OCI-LY3 (cell line): ENCODE measurements around the gene MYPN.

Experiments
- H2AFZ ChIP-seq: fragments of 200-600, 300-600 bp; shearing (Covaris generic); 2 replicates; pipeline ENCODE4 v1.6.0; 2014; ENCODE audit warnings: antibody characterized with exemption, low read depth, low read length
- H3K27ac ChIP-seq: fragments of 200-600, 300-600 bp; sonication (generic); 2 replicates; pipeline ENCODE4 v1.5.1; 2014; ENCODE audit warnings: mild to moderate bottlenecking, low read length, moderate library complexity, mixed read lengths
- H3K27me3 ChIP-seq: fragments of 200-600, 300-600 bp; sonication (generic); 2 replicates; pipeline ENCODE4 v1.6.1; 2014; ENCODE audit warnings: low read depth, low read length, mixed read lengths
- H3K36me3 ChIP-seq: fragments of 200-600, 300-600 bp; sonication (generic); replicated peaks from 2 replicates; pipeline ENCODE3; 2014; ENCODE audit warnings: low read depth, low read length, mixed read lengths
- H3K4me1 ChIP-seq: fragments of 300-600, 200-600 bp; sonication (generic); 2 replicates; pipeline ENCODE4 v1.6.1; 2014; ENCODE audit warnings: low read length, mixed read lengths
- H3K4me2 ChIP-seq: fragments of 200-600, 300-600 bp; sonication (generic); 2 replicates; pipeline ENCODE4 v1.6.1; 2014; ENCODE audit warnings: low read length, mixed read lengths
- H3K4me3 ChIP-seq: fragments of 300-600, 200-600 bp; sonication (generic); 2 replicates; pipeline ENCODE4 v1.5.1; 2014; ENCODE audit warnings: antibody characterized with exemption, mild to moderate bottlenecking, low read length, moderate library complexity
- H3K79me2 ChIP-seq: fragments of 300-600, 200-600 bp; shearing (Covaris generic); 2 replicates; pipeline ENCODE4 v1.6.1; 2014; ENCODE audit warnings: mild to moderate bottlenecking, low read length, mixed read lengths
- H3K9ac ChIP-seq: fragments of 300-600, 200-600 bp; shearing (Covaris generic); 2 replicates; pipeline ENCODE4 v1.6.0; 2014; ENCODE audit warnings: mild to moderate bottlenecking, low read length, moderate library complexity
- H3K9me3 ChIP-seq: fragments of 200-600, 300-600 bp; shearing (Covaris generic); 2 replicates; pipeline ENCODE4 v1.6.1; 2014; ENCODE audit warnings: low read length, mixed read lengths; ENCODE audit not compliant: insufficient read depth
- H4K20me1 ChIP-seq: fragments of 200-600, 300-600 bp; sonication (generic); 2 replicates; pipeline ENCODE4 v1.6.1; 2016; ENCODE audit warnings: low read length, mixed read lengths; ENCODE audit not compliant: insufficient read depth
- CTCF ChIP-seq: fragments of 200-600, 300-600 bp; sonication (generic); IDR thresholded peaks from 2 replicates; pipeline ENCODE4 v1.5.1; 2014; ENCODE audit warnings: antibody characterized with exemption, low read length, low read depth
- EZH2phosphoT487 ChIP-seq: fragments of 200-600 bp; shearing (Covaris generic); IDR thresholded peaks from 2 replicates; pipeline ENCODE4 v1.6.1; 2018; ENCODE audit warnings: antibody characterized with exemption, mixed run types, low read depth

MYPN gene

DNA sequence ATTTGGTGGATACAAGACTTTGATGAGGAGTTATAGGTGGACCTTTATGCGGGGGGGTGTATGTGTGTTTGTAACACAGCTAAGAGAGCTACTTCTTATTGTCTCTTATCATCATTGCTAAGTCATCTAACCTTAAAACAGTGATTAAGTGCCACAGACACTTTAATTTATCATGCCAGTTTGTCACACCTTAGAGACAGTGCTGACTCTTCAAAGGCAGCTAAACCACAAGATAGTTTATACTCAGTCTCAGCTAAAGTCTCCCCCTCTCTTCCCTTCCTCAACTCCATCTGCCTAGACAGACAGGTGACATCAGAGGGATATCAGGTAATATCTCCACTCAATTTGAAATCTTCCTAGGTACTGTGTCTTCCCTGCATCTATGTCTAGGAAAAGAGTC is 42.2 kb downstream of the MYPN start:
- Histone ChIP-seq H3K4me3 (no peak overlapping the region), H3K36me3 (no peaks in the 10 kb centered on the region), H3K9ac (no peak overlapping the region), H3K27ac (no peak overlapping the region), H3K9me3 (no peaks in the 10 kb centered on the region), H3K79me2 (no peaks in the 10 kb centered on the region), H3K27me3 (no peaks in the 10 kb centered on the region), H4K20me1 (no peaks in the 10 kb centered on the region), H3K4me1 (peaks cover 6% of the 10 kb centered on the region), H3K4me2 (no peak overlapping the region), H2AFZ (no peak overlapping the region)
- TF ChIP-seq CTCF, result no peak
- TF ChIP-seq EZH2phosphoT487, result no peak

GRCh38 chr10:68153473-68154210 is 44.4 kb downstream of the MYPN start:
- no peaks in the 10 kb centered on the region for H4K20me1 ChIP-seq
- H3K27me3 ChIP-seq, result no peaks in the 10 kb centered on the region
- peak overlapping the region; percentile 10; the same call in 1 of the 2 replicates for H3K4me2 ChIP-seq
- no peak overlapping the region for H3K9ac ChIP-seq
- no peaks in the 10 kb centered on the region for H3K9me3 ChIP-seq
- H3K4me3 ChIP-seq, result no peak overlapping the region
- H3K79me2 ChIP-seq, result no peaks in the 10 kb centered on the region
- H2AFZ ChIP-seq, result no peak overlapping the region
- H3K27ac ChIP-seq, result no peak overlapping the region
- H3K36me3 ChIP-seq, result no peaks in the 10 kb centered on the region
- peaks cover 6% of the 10 kb centered on the region for H3K4me1 ChIP-seq
- no peak for TF ChIP-seq CTCF
- TF ChIP-seq EZH2phosphoT487, result no peak

DNA sequence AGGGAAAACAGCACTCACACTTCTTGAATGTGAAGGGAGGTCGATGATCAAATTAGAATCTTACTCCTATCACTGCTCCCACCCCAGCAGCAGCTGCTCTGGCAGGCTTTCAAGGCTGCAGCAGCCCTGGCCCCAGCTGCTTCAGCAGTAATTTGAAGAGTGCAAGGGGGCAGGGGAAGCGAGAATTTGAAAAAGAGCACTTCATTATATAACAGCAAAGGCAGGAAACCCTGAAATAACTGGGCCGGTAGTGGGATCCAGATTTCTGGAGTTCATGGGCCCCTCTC is 44.9 kb downstream of the MYPN start:
- Histone ChIP-seq H3K36me3 (no peaks in the 10 kb centered on the region), H3K27me3 (no peaks in the 10 kb centered on the region), H4K20me1 (no peaks in the 10 kb centered on the region), H3K4me2 (peak overlapping the region; percentile 10; the same call in 1 of the 2 replicates), H3K9ac (no peak overlapping the region), H3K4me1 (peaks cover 6% of the 10 kb centered on the region), H3K79me2 (no peaks in the 10 kb centered on the region), H3K4me3 (no peak overlapping the region), H3K9me3 (no peaks in the 10 kb centered on the region), H3K27ac (no peak overlapping the region), H2AFZ (no peak overlapping the region)
- TF ChIP-seq CTCF, result no peak
- no peak for TF ChIP-seq EZH2phosphoT487

DNA sequence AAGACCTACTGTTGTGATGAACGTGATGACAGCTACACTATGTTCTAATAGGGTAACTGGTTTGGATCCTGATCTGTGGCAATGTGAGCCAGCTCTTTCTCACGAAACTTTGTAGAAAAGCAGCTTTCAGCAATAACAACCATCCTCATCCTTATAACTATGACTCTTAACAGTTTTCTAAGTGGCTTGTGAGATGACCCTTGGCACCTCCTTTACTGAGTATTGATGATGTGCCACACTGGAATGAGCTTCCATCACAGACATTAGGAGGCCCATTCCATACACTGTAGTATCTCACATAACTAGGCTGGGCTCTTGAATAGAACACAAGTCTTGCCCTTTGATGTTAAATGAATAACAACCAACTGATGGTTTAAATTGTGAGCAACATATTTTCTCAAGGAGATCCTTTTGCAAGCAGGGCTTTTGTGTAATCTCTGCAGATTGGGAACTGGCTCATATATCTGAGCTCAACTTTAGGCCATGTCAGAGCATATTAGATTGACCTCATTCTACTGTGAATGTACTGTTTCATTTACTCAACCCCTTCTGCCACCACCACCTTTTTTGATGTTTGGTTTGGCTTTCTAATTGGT is 46.4 kb downstream of the MYPN start:
- H3K27me3 ChIP-seq, result no peaks in the 10 kb centered on the region
- no peak overlapping the region for H3K4me2 ChIP-seq
- no peaks in the 10 kb centered on the region for H4K20me1 ChIP-seq
- H3K36me3 ChIP-seq, result no peaks in the 10 kb centered on the region
- no peak overlapping the region for H3K27ac ChIP-seq
- H3K4me1 ChIP-seq, result peaks cover 6% of the 10 kb centered on the region
- no peaks in the 10 kb centered on the region for H3K9me3 ChIP-seq
- H3K9ac ChIP-seq, result no peak overlapping the region
- no peak for TF ChIP-seq EZH2phosphoT487
- no peak for TF ChIP-seq CTCF
- H3K79me2 ChIP-seq, result no peaks in the 10 kb centered on the region
- H3K4me3 ChIP-seq, result no peak overlapping the region
- H2AFZ ChIP-seq, result no peak overlapping the region
